ENCODE measurements around the gene ABCA2.

- TF ChIP-seq CTCF (IDR thresholded peaks at IDR 0.05): no peak
- no peak for TF ChIP-seq REST (IDR thresholded peaks at IDR 0.05; ENCODE audit: insufficient read depth in 1 of 2, low read depth in 2 of 2, low read length in 1 of 2)
- no peak for TF ChIP-seq POLR2AphosphoS5 (IDR thresholded peaks at IDR 0.05; ENCODE audit: low read depth, low read length)
Measured at GRCh38 chr9:137015976-137016375, 12.1 kb downstream of the ABCA2 start.
